Stimulated activated CD4-positive, alpha-beta T cell treated with anti-CD3 and anti-CD28 coated beads, Interleukin-4, amount 100 ng/mL, for 1 hour (primary cell): ENCODE measurements around the gene PDLIM4.

Experiments used
- DNase-seq: peaks from one replicate; pipeline ENCODE4 v3.0.0-alpha.2; 2020

PDLIM4 gene

DNA sequence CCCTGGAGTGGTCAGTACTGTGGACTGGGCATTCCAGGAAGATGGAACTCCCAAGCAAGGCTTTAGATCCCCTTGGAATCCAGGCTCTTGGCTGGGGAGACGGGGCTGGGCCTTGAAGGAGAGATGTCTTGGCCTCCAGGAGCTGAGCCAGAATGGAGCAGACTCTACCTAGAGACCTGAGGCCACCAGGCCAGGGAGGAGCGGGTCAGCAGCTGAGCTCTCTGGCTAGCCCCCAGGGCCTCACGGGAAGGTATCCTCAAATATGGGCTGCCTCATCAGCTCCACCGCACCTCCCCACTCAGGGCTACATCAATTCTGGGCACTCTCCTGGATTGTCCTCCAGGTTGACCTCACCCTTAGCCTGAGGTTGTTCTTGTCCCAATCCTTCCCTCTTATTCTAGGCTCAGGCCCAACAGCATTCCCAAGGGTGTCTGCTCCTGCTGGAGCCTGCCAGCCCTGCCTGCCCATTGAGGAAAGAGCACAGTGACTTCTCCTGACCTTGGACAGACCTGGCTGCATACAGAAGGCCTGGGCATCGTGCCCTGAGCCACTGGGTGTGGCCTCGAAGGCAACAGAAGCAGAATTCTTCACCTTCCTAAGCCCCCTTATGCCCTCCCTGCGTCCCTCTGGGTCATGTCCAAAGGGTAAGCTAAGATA, 3.0 kb upstream of the PDLIM4 start:
- DNase-seq = no peak

DNA sequence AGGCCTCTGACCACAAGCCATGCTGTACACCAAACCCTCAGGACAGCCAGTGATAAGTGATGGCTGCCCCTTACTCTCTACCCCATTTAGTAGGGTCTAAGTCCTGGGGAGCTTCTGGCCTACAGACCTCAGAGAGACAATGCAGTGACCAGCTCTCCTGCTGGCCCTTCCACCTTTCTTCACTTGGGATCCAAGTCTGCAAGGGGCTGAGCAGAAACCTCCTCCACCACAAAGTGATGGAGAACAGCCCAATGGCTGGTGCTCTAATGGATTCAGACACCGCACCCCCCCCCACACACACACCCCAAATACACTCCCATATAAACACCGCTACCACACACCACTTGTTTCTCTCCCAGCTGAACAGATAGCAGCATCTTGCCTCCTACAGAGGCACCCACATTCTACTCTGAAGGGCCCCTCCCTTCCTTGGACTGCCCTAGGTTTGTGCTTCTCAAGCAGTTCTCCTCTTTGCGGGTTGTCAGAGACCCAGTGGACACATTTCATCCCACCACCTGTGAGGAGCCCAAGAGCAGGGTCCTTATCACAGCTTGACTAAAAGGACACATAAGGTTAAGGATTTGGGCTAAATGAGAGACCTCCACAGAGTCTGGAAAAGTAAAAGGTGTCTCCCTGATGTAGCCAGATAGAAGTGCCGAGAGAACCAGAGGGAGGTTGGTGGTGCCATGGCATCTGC, 1.3 kb upstream of the PDLIM4 start:
- no peak for DNase-seq

DNA sequence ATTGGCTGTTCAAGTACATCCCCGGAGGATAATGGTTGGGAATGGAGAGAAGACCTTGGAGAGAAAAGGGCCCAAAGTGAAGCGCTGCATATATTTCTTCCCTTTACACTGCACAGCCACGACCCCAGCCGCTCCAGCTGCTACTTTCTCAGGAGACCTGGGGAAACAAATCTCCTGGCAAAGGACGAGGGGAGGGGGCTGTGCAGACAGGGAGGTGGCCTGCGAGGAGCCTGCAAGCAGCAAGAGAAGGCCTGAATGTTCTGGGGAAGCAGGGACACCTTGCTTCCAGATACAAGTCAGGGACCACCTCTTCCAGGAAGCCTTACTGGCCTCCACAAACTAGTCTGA, 739 bp upstream of the PDLIM4 start:
- no peak for DNase-seq

GRCh38 chr5:132258102-132259068, 889 bp downstream of the PDLIM4 start:
- no peak for DNase-seq

GRCh38 chr5:132259069-132259851, 1.8 kb downstream of the PDLIM4 start:
- no peak for DNase-seq

DNA sequence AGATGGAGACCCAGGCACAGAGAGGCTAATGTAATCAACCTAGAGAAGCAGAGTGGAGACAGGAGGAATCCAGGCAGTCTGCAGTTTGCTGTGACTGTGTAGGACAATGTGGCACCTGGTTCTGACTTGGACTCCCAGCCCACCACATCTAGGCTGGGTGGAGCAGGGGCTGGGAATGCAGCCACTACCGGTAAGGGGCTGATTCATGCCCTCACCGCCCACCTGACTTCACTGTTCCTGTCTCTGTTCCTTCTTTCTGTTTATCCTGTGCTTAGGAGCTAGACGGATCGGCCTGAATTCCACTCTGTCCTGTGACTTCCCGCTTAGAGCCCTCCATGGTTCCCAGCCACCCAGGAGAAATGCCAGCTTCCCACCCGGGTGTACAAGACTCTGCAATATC, 2.6 kb downstream of the PDLIM4 start:
- DNase-seq = no peak

- peak; percentile 39 for DNase-seq
Measured at GRCh38 chr5:132260714-132261551, 3.4 kb downstream of the PDLIM4 start.

DNA sequence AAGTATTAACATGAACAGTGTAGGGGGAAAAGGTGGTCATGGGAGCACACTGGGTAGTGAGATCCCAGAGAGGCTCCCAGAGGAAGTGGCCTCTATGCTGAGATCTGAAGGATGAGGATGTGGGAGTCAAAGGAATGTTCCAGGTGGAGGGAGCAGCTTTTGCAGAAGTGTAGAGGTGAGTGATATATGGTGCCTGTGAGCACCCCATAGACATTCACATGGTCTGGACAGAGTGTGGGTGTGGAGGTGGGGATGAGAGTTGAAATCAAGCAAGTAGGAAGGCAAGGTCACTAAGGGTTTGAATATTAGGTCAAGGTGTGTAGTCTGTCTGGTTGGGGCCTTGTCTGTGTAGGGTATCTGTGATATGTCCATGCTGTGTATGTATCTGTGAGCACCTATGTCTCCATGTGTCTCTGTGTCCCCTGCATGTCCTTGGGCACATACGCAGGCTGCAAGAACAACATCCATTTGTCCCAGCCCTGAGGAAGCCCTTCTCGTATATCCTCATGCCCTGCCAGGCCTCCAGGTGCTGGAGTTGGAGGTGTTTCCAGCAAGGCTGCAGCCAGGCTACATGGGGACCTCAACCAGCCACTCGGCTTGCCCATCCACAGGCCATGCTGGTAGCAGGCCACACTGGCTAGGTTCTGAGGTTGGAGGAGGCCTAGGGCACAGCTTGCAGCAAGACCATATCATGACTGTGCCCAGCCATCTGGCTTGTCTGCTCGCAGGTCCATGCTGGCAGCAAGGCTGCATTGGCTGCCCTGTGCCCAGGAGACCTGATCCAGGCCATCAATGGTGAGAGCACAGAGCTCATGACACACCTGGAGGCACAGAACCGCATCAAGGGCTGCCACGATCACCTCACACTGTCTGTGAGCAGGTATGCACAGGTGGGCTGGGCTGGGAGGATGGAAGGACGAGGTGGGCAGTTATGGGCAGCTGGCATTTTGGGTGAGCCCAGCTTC, 4.7 kb downstream of the PDLIM4 start:
- no peak for DNase-seq

DNA sequence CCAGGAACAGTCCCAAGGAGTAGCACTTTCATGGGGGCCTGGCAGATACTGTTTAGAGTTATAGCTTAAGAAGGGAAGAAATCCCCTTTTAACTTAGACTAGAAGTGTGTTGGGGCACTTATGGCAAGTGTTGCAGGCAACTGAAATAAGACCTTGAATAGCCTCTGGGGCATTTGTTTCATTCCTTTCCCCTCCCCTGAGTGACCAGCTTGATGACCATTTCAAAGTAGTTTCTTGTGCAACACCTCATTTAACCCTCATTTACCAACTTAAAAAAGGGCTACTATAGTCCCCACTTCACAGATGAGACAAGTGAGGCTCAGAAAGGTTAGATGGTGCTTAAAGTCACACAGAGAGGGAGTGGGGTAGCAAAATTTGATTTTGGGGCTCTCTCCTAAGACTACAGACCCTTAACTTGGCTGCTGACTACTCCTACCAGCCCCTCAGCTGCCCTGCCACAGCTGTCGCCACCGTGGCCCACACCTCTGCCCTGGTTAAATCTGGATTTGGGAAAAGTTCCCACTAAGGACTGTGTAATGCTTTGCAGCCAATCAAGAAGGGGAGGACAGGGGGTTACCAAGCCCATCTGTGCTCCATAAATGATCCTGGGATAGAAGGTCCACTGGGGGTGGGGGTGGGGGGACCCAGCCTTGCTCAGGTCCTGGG, 5.5 kb downstream of the PDLIM4 start:
- no peak for DNase-seq

DNA sequence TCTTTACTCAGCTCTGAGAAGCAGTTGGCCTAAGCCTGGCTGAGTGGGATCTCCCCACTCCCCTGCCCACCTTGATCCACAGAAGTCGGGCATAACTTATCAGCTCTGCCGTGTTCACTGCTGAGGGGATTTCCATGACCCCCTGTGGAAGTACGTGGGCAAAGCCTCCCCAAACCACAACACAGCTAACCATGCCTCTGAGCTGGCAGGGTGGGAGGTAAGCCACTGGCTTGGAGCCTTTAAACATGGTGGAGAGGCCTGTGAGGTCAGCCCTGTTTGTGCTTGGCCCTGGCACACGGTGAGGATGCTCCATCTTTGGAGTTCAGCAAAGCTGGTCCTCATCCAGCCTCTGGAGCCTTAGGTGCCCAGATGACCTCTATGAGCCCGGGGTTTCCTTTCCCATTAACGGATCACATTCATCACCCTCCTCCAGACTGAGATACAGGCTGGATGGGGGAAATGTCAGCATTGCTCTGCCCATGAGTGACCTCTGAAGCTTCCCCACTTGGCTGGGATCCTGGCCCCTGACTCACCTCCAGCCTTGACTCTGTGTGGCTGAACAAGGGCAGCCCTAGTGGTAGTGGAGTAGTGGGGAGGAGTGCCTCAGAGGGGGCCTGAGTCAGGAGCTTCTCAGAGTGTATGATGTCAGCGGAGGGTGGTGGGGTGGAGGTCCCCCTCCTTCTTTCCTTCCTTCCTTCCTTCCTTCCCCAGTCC, 6.2 kb downstream of the PDLIM4 start:
- no peak for DNase-seq

GRCh38 chr5:132264546-132265335, 7.2 kb downstream of the PDLIM4 start:
- no peak for DNase-seq

DNA sequence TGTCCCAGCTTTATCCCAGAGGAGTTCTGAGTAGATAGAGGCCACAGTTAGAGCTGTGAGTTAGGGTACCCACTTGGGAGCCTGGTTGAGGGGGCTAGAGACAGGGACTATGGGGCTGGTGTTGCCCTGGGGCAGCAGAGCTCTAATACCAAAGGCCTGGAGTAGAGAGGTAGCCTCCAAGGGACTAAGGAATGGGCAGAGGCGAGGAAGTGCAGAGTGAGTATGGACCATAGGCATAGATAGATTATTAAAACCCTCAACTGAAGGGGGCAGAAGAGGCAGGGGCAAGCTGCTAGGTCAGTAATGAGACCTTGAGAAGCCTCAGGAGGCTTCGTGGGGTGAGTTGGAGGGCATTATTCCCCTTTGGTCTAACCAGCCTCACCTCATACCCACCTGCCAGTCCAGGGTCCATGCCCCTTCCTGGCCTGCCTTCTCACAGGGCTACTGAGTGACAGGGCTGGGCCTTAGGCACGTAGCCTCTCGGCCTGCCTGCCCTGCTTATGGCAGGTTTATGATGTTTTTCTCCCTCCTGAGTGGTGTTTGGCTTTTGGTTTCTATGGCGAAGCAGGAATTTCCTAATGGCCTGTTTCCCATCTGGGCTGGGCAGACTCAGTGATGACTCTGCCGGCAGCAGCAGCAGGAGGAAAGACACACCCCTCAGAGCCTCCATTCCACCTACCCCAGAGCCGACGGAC, 8.0 kb downstream of the PDLIM4 start:
- DNase-seq = no peak

DNA sequence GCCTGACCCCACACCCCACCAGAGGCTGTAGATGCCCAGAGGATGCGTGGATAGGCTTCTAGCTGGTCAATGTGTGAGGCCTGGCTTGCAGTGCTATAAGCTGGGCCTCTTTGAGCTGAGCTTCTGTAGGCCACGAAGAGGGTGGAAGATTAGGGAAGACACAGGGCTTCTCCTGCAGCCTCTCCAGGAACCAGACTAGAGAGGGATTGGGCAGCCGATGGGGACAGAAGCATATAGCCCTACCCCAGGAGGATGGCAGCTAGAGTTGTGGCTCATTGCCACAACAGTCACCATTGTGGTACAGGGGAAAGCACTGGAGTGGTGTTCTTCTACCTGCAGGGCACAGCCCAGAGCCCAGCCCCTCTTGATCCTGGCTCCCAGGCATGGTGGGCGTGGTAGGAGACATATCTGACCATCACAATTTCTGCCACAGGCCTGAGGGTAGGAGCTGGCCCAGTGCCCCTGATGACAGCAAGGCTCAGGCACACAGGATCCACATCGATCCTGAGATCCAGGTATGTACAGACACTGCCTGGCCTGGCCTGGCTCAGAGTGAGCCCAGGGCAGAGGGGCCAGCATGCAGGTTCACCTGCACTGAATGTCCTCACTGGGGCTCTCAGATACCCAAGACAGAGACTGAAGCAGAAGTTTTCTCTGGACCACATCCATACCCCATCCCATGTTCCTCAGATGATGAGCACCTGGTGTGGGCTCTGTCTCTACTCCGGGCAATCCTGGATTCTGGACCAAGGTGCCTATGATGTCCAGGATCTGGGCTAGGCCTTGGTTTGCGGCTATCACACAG, 8.7 kb downstream of the PDLIM4 start:
- no peak for DNase-seq

GRCh38 chr5:132266836-132267160, 9.3 kb downstream of the PDLIM4 start:
- no peak for DNase-seq

DNA sequence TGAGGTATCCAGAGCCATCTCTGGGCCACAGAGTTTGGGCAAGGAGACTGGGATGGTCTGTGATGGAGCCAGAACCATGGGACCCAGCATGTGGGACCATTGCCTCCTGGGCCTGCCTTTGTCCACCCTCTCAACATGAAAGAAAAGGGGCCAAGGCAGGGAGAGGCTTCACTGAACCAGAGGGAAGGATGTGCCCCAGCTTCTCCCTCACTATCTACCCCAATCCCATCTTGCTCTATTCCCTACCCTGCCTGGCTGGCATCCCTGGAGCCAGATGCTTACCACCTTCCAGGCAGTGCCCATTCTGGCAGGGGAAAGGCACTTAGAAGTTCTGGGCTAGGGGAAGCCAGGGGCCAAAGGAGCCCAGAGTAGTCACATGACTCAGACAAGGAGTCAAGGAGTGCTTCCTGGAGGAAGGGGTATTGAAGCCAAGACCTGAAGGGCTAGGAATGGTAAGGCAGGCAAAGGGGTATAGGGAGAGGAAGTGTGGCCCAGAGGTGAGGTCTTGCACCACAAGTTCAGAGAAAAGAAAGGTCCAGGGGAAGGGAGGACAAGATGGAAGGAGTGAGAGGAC, 9.8 kb downstream of the PDLIM4 start:
- no peak for DNase-seq

- DNase-seq = no peak
Measured at GRCh38 chr5:132267931-132268768, 10.7 kb downstream of the PDLIM4 start.
